GM12874 (cell line): ENCODE results near the gene TCF7L1.

Source experiments
- CTCF ChIP-seq: IDR thresholded peaks from 2 replicates; pipeline ENCODE4 v1.5.1; 2011; ENCODE audit warnings: low read depth, mild to moderate bottlenecking, control low read depth, low read length, moderate library complexity; ENCODE audit not compliant: insufficient read depth

Gene TCF7L1

GRCh38 chr2:85210511-85210910 lies 77.3 kb downstream of the TCF7L1 start:
- TF ChIP-seq CTCF = no peak

- no peak for TF ChIP-seq CTCF
Measured at GRCh38 chr2:85212841-85213240, 79.6 kb downstream of the TCF7L1 start.

GRCh38 chr2:85213404-85213803 lies 80.2 kb downstream of the TCF7L1 start:
- no peak for TF ChIP-seq CTCF

- TF ChIP-seq CTCF = no peak
Measured at GRCh38 chr2:85213901-85214512, 80.8 kb downstream of the TCF7L1 start.

GRCh38 chr2:85215081-85215447 lies 81.9 kb downstream of the TCF7L1 start:
- TF ChIP-seq CTCF = no peak

GRCh38 chr2:85215448-85216401 lies 82.5 kb downstream of the TCF7L1 start:
- TF ChIP-seq CTCF = no peak

- no peak for TF ChIP-seq CTCF
Measured at GRCh38 chr2:85216927-85217326, 83.7 kb downstream of the TCF7L1 start.
